GM23248 (cell line): ENCODE data around the gene MFRP.

Experiments
- EZH2 ChIP-seq: fragments of 200-600 bp; sonication (generic); IDR thresholded peaks from 2 replicates; pipeline ENCODE4 v1.6.1; 2018; ENCODE audit warnings: antibody characterized with exemption, mild to moderate bottlenecking; ENCODE audit not compliant: insufficient read depth, poor library complexity, severe bottlenecking
- EZH2phosphoT487 ChIP-seq: fragments of 200-600 bp; sonication (generic); IDR thresholded peaks from 2 replicates; pipeline ENCODE4 v1.6.1; 2018; ENCODE audit warnings: antibody characterized with exemption, moderate library complexity, mild to moderate bottlenecking, low read depth; ENCODE audit not compliant: insufficient read depth

GRCh38 chr11:119320776-119321524, 25.6 kb downstream of the MFRP start:
- TF ChIP-seq EZH2phosphoT487 (no peak), EZH2 (no peak)
